ENCODE data around the gene APBA3. TPM values are rescaled to one million over a fixed set of nuclear protein-coding genes. Genes with fewer than 3 reads are reported as not detected.

Gene APBA3
- total RNA-seq, 1 donor: 24.2 TPM

DNA sequence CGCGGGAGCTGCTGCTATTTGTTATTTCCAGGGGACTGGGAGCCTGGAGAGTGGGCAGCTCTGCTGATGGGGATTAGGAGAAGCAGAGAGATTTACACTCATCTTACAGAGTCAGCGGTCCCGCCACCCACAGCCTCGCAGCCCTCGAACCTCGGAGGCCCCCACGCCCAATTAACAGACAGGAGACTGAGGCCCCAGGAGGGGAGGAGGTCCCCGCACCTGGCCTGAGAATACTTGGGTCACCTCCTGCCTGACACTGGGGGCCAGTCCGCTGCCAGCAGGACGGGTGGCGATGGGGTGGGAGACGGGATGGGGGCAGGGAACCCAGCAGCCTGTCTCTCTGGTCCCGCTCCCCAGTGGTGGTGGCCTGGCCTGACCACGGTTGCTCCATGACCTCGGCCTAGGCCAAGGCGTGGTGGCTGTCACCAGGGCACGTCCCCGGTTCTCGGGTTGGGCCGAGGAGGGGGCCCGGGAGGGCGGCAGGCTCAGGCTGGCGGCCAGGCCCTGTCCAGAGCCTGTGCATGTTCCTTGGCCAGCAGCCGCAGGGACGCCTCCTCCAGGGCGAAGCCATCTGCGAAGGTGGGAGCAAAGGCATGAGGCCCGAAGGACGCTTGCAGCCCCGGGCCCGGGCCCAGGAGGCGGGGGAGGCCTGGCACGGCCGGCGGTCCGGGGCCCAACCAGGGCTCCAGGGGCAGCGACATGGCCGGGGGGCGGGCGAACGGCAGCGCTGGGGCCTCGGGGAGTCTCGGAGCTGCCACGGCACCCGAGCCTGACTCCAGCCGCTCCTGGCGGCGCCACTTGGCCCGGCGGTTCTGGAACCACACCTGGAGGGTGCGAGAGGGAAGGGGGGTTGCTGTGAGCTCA, 8.9 kb upstream of the APBA3 start:
- Histone ChIP-seq H3K27me3 (ENCODE audit: insufficient read depth, low read length) (no peaks in the 10 kb centered on the region), H3K4me3 (ENCODE audit: insufficient read depth, low read length) (no peak overlapping the region), H3K36me3 (ENCODE audit: insufficient read depth, low read length) (peaks cover 1% of the 10 kb centered on the region), H3K9me3 (ENCODE audit: low read depth, low read length) (no peaks in the 10 kb centered on the region), H3K79me2 (ENCODE audit: insufficient read depth, low read length) (no peaks in the 10 kb centered on the region), H4K20me1 (ENCODE audit: insufficient read depth, low read length) (no peaks in the 10 kb centered on the region), H3K27ac (ENCODE audit: low read depth, low read length) (no peak overlapping the region), H3K4me1 (ENCODE audit: insufficient read depth, low read length) (no peaks in the 10 kb centered on the region), H3K4me2 (ENCODE audit: insufficient read depth, low read length) (no peak overlapping the region), H2AFZ (ENCODE audit: low read length) (no peak overlapping the region)
- TF ChIP-seq, protein P1, sequence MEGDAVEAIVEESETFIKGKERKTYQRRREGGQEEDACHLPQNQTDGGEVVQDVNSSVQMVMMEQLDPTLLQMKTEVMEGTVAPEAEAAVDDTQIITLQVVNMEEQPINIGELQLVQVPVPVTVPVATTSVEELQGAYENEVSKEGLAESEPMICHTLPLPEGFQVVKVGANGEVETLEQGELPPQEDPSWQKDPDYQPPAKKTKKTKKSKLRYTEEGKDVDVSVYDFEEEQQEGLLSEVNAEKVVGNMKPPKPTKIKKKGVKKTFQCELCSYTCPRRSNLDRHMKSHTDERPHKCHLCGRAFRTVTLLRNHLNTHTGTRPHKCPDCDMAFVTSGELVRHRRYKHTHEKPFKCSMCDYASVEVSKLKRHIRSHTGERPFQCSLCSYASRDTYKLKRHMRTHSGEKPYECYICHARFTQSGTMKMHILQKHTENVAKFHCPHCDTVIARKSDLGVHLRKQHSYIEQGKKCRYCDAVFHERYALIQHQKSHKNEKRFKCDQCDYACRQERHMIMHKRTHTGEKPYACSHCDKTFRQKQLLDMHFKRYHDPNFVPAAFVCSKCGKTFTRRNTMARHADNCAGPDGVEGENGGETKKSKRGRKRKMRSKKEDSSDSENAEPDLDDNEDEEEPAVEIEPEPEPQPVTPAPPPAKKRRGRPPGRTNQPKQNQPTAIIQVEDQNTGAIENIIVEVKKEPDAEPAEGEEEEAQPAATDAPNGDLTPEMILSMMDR (IDR thresholded peaks at IDR 0.05; ENCODE audit: extremely low read depth, low read depth, low read length): no peak
- no peak for DNase-seq (ENCODE audit: insufficient read length, low spot score, missing footprints)

DNA sequence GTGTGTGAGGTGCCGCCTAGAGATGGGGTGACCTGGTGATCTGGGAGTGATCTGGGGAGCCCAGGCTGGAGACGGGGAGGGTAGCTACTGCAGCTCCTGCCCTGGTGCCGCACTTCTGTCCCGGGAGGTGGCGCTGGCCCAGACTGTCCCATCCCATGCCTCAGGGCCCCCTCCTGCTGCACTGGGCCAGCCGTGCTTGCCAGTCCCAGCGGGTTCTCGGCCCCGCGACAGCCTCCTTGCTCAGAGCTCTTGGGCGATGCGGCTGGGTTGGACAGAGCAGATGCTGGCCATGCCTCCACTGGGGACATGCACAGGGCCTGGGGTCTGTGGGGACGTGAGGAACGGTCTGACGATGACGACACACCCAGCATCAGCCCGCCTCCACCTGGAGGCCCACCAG, 8.0 kb upstream of the APBA3 start:
- Histone ChIP-seq H3K27ac (ENCODE audit: low read depth, low read length) (no peak overlapping the region), H3K36me3 (ENCODE audit: insufficient read depth, low read length) (peaks cover 6% of the 10 kb centered on the region), H3K4me3 (ENCODE audit: insufficient read depth, low read length) (no peak overlapping the region), H3K4me1 (ENCODE audit: insufficient read depth, low read length) (no peaks in the 10 kb centered on the region), H2AFZ (ENCODE audit: low read length) (no peak overlapping the region), H4K20me1 (ENCODE audit: insufficient read depth, low read length) (no peaks in the 10 kb centered on the region), H3K9me3 (ENCODE audit: low read depth, low read length) (no peaks in the 10 kb centered on the region), H3K79me2 (ENCODE audit: insufficient read depth, low read length) (peaks cover 2% of the 10 kb centered on the region), H3K27me3 (ENCODE audit: insufficient read depth, low read length) (no peaks in the 10 kb centered on the region), H3K4me2 (ENCODE audit: insufficient read depth, low read length) (no peak overlapping the region)
- no peak for DNase-seq (ENCODE audit: insufficient read length, low spot score, missing footprints)
- TF ChIP-seq, protein P1 (IDR thresholded peaks at IDR 0.05; ENCODE audit: extremely low read depth, low read depth, low read length): no peak

DNA sequence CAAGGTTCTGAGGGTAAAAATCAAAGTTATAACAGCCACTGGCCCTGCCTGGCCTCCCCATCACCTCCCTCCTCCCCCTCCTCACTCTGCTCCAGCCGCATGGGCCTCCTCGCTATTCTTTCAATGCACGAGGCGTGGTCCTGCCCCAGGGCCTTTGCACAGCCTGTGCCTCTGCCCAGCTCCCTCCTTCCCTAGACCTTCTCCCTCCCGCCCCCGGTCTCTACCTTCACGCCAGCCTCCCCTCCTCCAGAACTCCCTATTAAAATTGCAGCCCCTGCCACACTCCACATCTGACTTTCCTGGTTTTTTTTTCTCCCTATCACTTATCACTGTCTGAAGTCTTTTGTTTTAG, 7.2 kb upstream of the APBA3 start:
- H3K4me3 ChIP-seq (ENCODE audit: insufficient read depth, low read length): no peak overlapping the region
- TF ChIP-seq, protein P1 (IDR thresholded peaks at IDR 0.05; ENCODE audit: extremely low read depth, low read depth, low read length): no peak
- no peak overlapping the region for H2AFZ ChIP-seq (ENCODE audit: low read length)
- peaks cover 2% of the 10 kb centered on the region for H3K79me2 ChIP-seq (ENCODE audit: insufficient read depth, low read length)
- H4K20me1 ChIP-seq (ENCODE audit: insufficient read depth, low read length): no peaks in the 10 kb centered on the region
- no peak for DNase-seq (ENCODE audit: insufficient read length, low spot score, missing footprints)
- H3K4me2 ChIP-seq (ENCODE audit: insufficient read depth, low read length): no peak overlapping the region
- H3K27me3 ChIP-seq (ENCODE audit: insufficient read depth, low read length): no peaks in the 10 kb centered on the region
- no peaks in the 10 kb centered on the region for H3K9me3 ChIP-seq (ENCODE audit: low read depth, low read length)
- H3K27ac ChIP-seq (ENCODE audit: low read depth, low read length): no peak overlapping the region
- no peaks in the 10 kb centered on the region for H3K4me1 ChIP-seq (ENCODE audit: insufficient read depth, low read length)
- H3K36me3 ChIP-seq (ENCODE audit: insufficient read depth, low read length): peaks cover 6% of the 10 kb centered on the region

DNA sequence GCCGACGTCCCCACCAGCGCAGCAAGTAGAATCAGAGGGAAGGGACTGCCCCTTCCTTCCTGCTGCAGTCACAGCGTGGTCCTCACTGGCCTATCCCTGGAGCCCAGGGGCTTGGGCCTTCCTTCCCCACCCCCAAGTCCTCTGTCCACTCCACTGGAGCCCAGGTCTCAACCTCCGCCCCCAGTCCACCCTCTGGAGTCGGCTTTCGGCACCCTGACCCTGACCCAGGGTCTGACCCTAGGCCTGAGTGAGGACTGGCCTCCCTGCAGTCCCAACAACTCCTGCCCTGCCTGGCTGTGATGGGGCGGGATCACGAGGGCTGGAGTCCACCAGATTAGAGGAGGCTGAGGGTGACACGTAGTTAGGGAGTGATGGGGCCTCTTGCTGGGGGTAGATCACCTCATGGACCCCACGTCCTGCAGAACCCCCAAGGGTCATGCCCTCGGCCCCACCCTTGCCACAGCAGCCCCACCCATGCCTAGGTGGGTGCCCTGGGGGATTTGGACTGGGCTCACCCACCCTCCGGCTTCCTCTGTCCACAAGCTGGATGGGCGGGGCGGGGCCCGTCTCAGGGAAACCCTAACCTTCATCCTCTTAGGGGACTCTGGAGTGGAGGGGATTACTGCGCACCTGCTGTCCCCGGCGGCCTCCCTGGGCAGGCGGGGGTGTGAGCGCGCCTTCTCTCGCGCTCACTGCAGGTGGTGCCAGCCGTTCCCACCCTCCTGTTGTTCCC, 6.7 kb upstream of the APBA3 start:
- TF ChIP-seq, protein P1 (IDR thresholded peaks at IDR 0.05; ENCODE audit: extremely low read depth, low read depth, low read length): no peak
- Histone ChIP-seq H3K4me3 (ENCODE audit: insufficient read depth, low read length) (no peak overlapping the region), H2AFZ (ENCODE audit: low read length) (no peak overlapping the region), H3K36me3 (ENCODE audit: insufficient read depth, low read length) (peaks cover 6% of the 10 kb centered on the region), H3K27me3 (ENCODE audit: insufficient read depth, low read length) (no peaks in the 10 kb centered on the region), H4K20me1 (ENCODE audit: insufficient read depth, low read length) (no peaks in the 10 kb centered on the region), H3K27ac (ENCODE audit: low read depth, low read length) (no peak overlapping the region), H3K4me1 (ENCODE audit: insufficient read depth, low read length) (peaks cover 3% of the 10 kb centered on the region), H3K9me3 (ENCODE audit: low read depth, low read length) (no peaks in the 10 kb centered on the region), H3K79me2 (ENCODE audit: insufficient read depth, low read length) (peaks cover 5% of the 10 kb centered on the region), H3K4me2 (ENCODE audit: insufficient read depth, low read length) (no peak overlapping the region)
- DNase-seq (ENCODE audit: insufficient read length, low spot score, missing footprints): no peak

Measured in osteoblast (primary cell).